Fibroblast of skin of right biceps (primary cell): ENCODE measurements around the gene MSGN1.
A peak's percentile ranks its signal among the peaks of the same experiment; 100 is the strongest.
"Not testable (repeated sequence)": the region's sequence is repeated elsewhere in the genome, so short reads cannot be mapped to it uniquely, and the experiment has no call there.

Source experiments
- DNase-seq: peaks from one replicate; pipeline ENCODE4 v3.0.0-alpha.2; 2013

MSGN1 gene

GRCh38 chr2:17805717-17806363, 10.4 kb upstream of the MSGN1 start:
- DNase-seq: no peak

- peak; percentile 63 for DNase-seq
These were observed 3.1 kb upstream of the MSGN1 start for GRCh38 chr2:17813010-17813741.

GRCh38 chr2:17813742-17814473, 2.4 kb upstream of the MSGN1 start:
- peak; percentile 71 for DNase-seq

- DNase-seq: no peak
These were observed 1.7 kb upstream of the MSGN1 start for GRCh38 chr2:17814601-17815000.

GRCh38 chr2:17815468-17816184, 634 bp upstream of the MSGN1 start:
- DNase-seq: no peak

- no peak for DNase-seq
These were observed 2.1 kb downstream of the MSGN1 start for GRCh38 chr2:17818235-17818815.

- no peak for DNase-seq
These were observed 4.8 kb downstream of the MSGN1 start for GRCh38 chr2:17821080-17821479.

GRCh38 chr2:17821535-17822444, 5.5 kb downstream of the MSGN1 start:
- no peak for DNase-seq

- no peak for DNase-seq
These were observed 6.3 kb downstream of the MSGN1 start for GRCh38 chr2:17822445-17823117.

- not testable (repeated sequence) for DNase-seq
These were observed 7.4 kb downstream of the MSGN1 start for GRCh38 chr2:17823646-17824045.

GRCh38 chr2:17827316-17827715, 11.1 kb downstream of the MSGN1 start:
- DNase-seq: no peak

- no peak for DNase-seq
These were observed 11.5 kb downstream of the MSGN1 start for GRCh38 chr2:17827785-17828184.

- peak; percentile 78 for DNase-seq
These were observed 14.1 kb downstream of the MSGN1 start for GRCh38 chr2:17830053-17831034.

GRCh38 chr2:17835516-17835915, 19.3 kb downstream of the MSGN1 start:
- DNase-seq: no peak

- DNase-seq: no peak
These were observed 23.7 kb downstream of the MSGN1 start for GRCh38 chr2:17839959-17840358.

GRCh38 chr2:17843457-17843856, 27.2 kb downstream of the MSGN1 start:
- DNase-seq: no peak

- no peak for DNase-seq
These were observed 29.5 kb downstream of the MSGN1 start for GRCh38 chr2:17845806-17846205.

- DNase-seq: no peak
These were observed 30.4 kb downstream of the MSGN1 start for GRCh38 chr2:17846676-17847075.

- DNase-seq: no peak
These were observed 31.0 kb downstream of the MSGN1 start for GRCh38 chr2:17847236-17847635.

- DNase-seq: no peak
These were observed 33.0 kb downstream of the MSGN1 start for GRCh38 chr2:17849275-17849674.
